Adrenal gland (tissue), 19 donors: ENCODE data around the gene MAP3K7. TPM values are rescaled to one million over a fixed set of nuclear protein-coding genes. Genes with fewer than 3 reads are reported as not detected.

ENCODE experiments used
- DNase-seq, 7 donors: peaks; one replicate each; pipeline ENCODE4 v3.0.0-alpha.2; 2019 to 2020
- H3K27ac ChIP-seq, 5 donors: fragments of 200-600 bp; sonication (generic) in 4 of 5; 1 replicate in 3 of 5; 2 replicates in 2 of 5; pipeline versions ENCODE4 v1.5.1 to v1.8.0; 2016 to 2020; ENCODE audit warnings: mild to moderate bottlenecking in 1 of 5
- H3K27me3 ChIP-seq: fragments of 200-600 bp; 2 replicates; pipeline ENCODE4 v1.8.0; 2021
- H3K36me3 ChIP-seq, 2 donors: fragments of 200-600 bp; replicated peaks in 1 of 2; 1 replicate in 1 of 2; 2 replicates in 1 of 2; pipeline versions ENCODE4 v1.5.1 to v1.8.0; 2018 to 2022
- H3K4me1 ChIP-seq, 2 donors: fragments of 200-600 bp; replicated peaks in 1 of 2; 1 replicate in 1 of 2; 2 replicates in 1 of 2; pipeline versions ENCODE4 v1.5.1 to v1.8.0; 2018 to 2021
- H3K4me3 ChIP-seq, 4 donors: fragments of 200-600 bp; sonication (generic) in 3 of 4; one replicate each; pipeline ENCODE4 v1.5.1; 2016 to 2018
- H3K9me3 ChIP-seq, 3 donors: fragments of 200-600 bp; sonication (generic) in 1 of 3; replicated peaks in 1 of 3; 1 replicate in 2 of 3; 2 replicates in 1 of 3; pipeline versions ENCODE4 v1.5.1 to v1.8.0; 2016 to 2021
- CTCF ChIP-seq, 6 experiments: fragments of 450-650 bp in 4 of 6; fragments of 200-600 bp in 2 of 6; sonication (generic) in 1 of 6; IDR thresholded peaks; 1 replicate in 5 of 6; 2 replicates in 1 of 6; pipeline versions ENCODE4 v1.5.1 to v1.8.0; 2016 to 2021; ENCODE audit warnings: antibody characterized with exemption in 6 of 6, mild to moderate bottlenecking in 2 of 6, moderate library complexity in 1 of 6
- POLR2A ChIP-seq, 2 donors: fragments of 450-650 bp; IDR thresholded peaks; one replicate each; pipeline ENCODE4 v1.6.1; 2017; ENCODE audit warnings: antibody characterized with exemption in 2 of 2, mild to moderate bottlenecking in 2 of 2, moderate library complexity in 1 of 2
- WGBS, 4 donors: extraction: QIAGEN DNeasy Blood & Tissue Kit in 2 of 4; methylation state at CpG; one replicate each; pipeline versions ENCODE4 v1.1.5 to v1.1.7; 2013 to 2017; 5-methylcytosine and 5-hydroxymethylcytosine counted together
- intact Hi-C, 2 donors: fragments of 100-400 bp; cut with DNase I; formaldehyde crosslinking; loops; one replicate each; pipeline versions ENCODE4 v1.14.1 to v1.15.0; 2022 to 2023
- long read RNA-seq, 10 donors: library from polyadenylated mRNA in 3 of 10; unstranded in 2 of 10; stranded (forward) in 1 of 10; transcript quantifications; one replicate each; pipeline ENCODE4 v2.0.0 and lab custom pipeline, GENCODE V29; 2021 to 2026
- polyA plus RNA-seq, 3 donors: library from polyadenylated mRNA; stranded (reverse); fragments of 200-250 nt in 2 of 3; fragments of 350-450 nt in 1 of 3; fragmentation: Illumina TruSeq in 1 of 3; extraction: RNeasy Lipid Tissue Mini Kit (QIAGEN cat#74804) in 1 of 3; gene quantifications; one replicate each; pipeline ENCODE4 v1.2.3, GENCODE V29; 2013 to 2014
- total RNA-seq, 9 donors: library from RNA; depleted of rRNA in 4 of 9; stranded (reverse); fragments of >200 nt in 4 of 9; fragments of 120-200 nt in 1 of 9; fragmentation: NEBNext Ultra II Directional in 1 of 9; extraction: Animal tissue kit (Norgen Biotek cat#: 25700) in 1 of 9; gene quantifications; one replicate each; pipeline versions ENCODE4 v1.1.0 to v1.2.4, GENCODE V29; 2013 to 2023
- donor health status: healthy with polysubstance abuse.
- donor health status: Bipolar disorder and iron deficiency.
- donor health status: DM: yes; HTN: yes; CAD: no.
- donor health status: DM: no; HTN: no; CAD: no.
- donor health status: DM: no; HTN: no; CAD: no.
- donor health status: DM: yes; HTN: yes; CAD: no.

Gene MAP3K7
- total RNA-seq, result 10 to 100 TPM; 14.4 to 35.1 (median 21.3) TPM
- 10 to 100 TPM; 15.7 to 29.9 (median 20.7) TPM for polyA plus RNA-seq
- long read RNA-seq, donor 1, full-length matches to known transcripts, result 15 of 15 reads
- long read RNA-seq, donor 1, partial matches to known transcripts, result 0 of 15 reads
- long read RNA-seq, donor 1, other reads (novel, unspliced or antisense), result 0 of 15 reads
- long read RNA-seq, donor 2, full-length matches to known transcripts, result 3 of 3 reads
- long read RNA-seq, donor 2, partial matches to known transcripts, result 0 of 3 reads
- long read RNA-seq, donor 2, other reads (novel, unspliced or antisense), result 0 of 3 reads
- long read RNA-seq, donor 3, full-length matches to known transcripts, result 6 of 6 reads
- long read RNA-seq, donor 3, partial matches to known transcripts, result 0 of 6 reads
- long read RNA-seq, donor 3, other reads (novel, unspliced or antisense), result 0 of 6 reads
- long read RNA-seq, donor 4, full-length matches to known transcripts, result 18 of 18 reads
- long read RNA-seq, donor 4, partial matches to known transcripts, result 0 of 18 reads
- long read RNA-seq, donor 4, other reads (novel, unspliced or antisense), result 0 of 18 reads
- long read RNA-seq, donor 5, full-length matches to known transcripts, result 49 of 68 reads
- long read RNA-seq, donor 5, partial matches to known transcripts, result 1 of 68 reads
- long read RNA-seq, donor 5, other reads (novel, unspliced or antisense), result 18 of 68 reads
- long read RNA-seq, donor 6, full-length matches to known transcripts, result 6 of 10 reads
- long read RNA-seq, donor 6, partial matches to known transcripts, result 1 of 10 reads
- long read RNA-seq, donor 6, other reads (novel, unspliced or antisense), result 3 of 10 reads
- long read RNA-seq, donor 7, full-length matches to known transcripts, result 5 of 5 reads
- long read RNA-seq, donor 7, partial matches to known transcripts, result 0 of 5 reads
- long read RNA-seq, donor 7, other reads (novel, unspliced or antisense), result 0 of 5 reads
- long read RNA-seq, donor 8, full-length matches to known transcripts, result 10 of 10 reads
- long read RNA-seq, donor 8, partial matches to known transcripts, result 0 of 10 reads
- long read RNA-seq, donor 8, other reads (novel, unspliced or antisense), result 0 of 10 reads
- long read RNA-seq, donor 9, full-length matches to known transcripts, result 10 of 10 reads
- long read RNA-seq, donor 9, partial matches to known transcripts, result 0 of 10 reads
- long read RNA-seq, donor 9, other reads (novel, unspliced or antisense), result 0 of 10 reads
- long read RNA-seq, donor 10, full-length matches to known transcripts, result 8 of 8 reads
- long read RNA-seq, donor 10, partial matches to known transcripts, result 0 of 8 reads
- long read RNA-seq, donor 10, other reads (novel, unspliced or antisense), result 0 of 8 reads

DNA sequence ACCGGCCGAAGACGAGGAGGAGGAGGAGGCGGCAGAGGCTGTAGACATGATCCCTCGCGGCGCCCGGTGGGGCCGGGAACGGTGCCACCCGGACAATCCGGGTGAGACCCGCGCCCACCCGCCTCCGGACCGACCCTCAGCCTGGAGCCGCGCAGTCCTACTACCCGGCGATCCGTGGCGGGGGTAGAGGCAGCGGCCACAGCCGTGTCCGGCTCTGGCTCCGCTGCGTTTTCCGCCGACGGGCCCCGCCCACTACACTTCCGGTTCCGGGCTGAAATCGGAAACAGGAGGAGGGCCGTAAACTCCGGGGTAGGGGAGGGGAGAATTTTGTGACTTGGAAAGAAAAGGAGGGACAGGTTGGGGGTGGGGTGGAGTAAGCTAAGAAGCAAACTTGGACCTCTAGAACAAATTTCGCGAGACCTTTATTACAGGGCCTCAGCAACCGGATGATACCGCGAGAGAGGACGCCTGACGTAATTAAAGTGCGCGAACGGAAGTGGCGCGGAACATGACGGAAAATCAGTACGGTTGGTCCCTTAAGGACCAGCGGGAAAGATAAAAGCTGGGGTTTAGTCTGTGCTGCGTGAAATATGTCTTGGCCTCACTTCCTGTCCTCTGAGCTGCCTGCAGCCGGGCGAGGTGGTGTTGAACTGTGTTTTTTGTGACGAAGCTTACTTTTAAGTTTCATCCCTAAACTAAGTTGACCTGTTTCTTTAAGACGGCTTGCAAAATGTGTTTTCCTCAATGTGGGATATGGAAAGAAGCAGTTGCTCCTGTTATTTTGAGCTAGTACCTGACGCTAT lies at the start of gene MAP3K7:
TSS of gene MAP3K7 (minus strand) at position 237 of the 803 bp plus-strand sequence. CDS start at position 48, 189 bp downstream.
- WGBS, 4 donors, result 0 to 1% (median 0%) methylated on average over 50 to 58 of the region's 58 CpGs

GRCh38 chr6:90631046-90631445 lies 44.2 kb upstream of the MAP3K7 start:
- Histone ChIP-seq H3K9me3 (no peaks in the 10 kb centered on the region), H3K4me1 (no peaks in the 10 kb centered on the region), H3K27ac (no peak overlapping the region), H3K4me3 (no peak overlapping the region), H3K27me3 (no peaks in the 10 kb centered on the region), H3K36me3 (no peaks in the 10 kb centered on the region)
- DNase-seq, result no peak
- TF ChIP-seq CTCF (IDR thresholded peaks at IDR 0.05) (no peak), POLR2A (IDR thresholded peaks at IDR 0.05) (no peak)
- WGBS, 4 donors, result 3 to 10% (median 9%) methylated on average over 1 of the region's 1 CpG
- intact Hi-C loops, result no loop called here

More for the DNA sequence above, at the start of gene MAP3K7:
- intact Hi-C loops, result no loop called here
- Histone ChIP-seq H3K4me1 (peaks cover 14 to 31% of the 10 kb centered on the region in 2 donors), H3K27ac (peak within 1 kb of the TSS; percentile 40 to 98 (median 91)), H3K36me3 (no peaks in the 10 kb centered on the region), H3K9me3 (no peaks in the 10 kb centered on the region), H3K27me3 (no peaks in the 10 kb centered on the region), H3K4me3 (peak within 1 kb of the TSS; percentile 85 to 99 (median 96))
- peak; percentile 90 to 99 (median 92) for DNase-seq
- TF ChIP-seq CTCF (IDR thresholded peaks at IDR 0.05), result no peak
- peak; percentile 58 to 68 for TF ChIP-seq POLR2A (IDR thresholded peaks at IDR 0.05)

GRCh38 chr6:90621581-90621980 lies 34.7 kb upstream of the MAP3K7 start:
- no peak for TF ChIP-seq CTCF (IDR thresholded peaks at IDR 0.05)
- no peak for TF ChIP-seq POLR2A (IDR thresholded peaks at IDR 0.05)
- no peak for DNase-seq
- H3K36me3 ChIP-seq, result no peaks in the 10 kb centered on the region
- H3K27me3 ChIP-seq, result no peaks in the 10 kb centered on the region
- H3K9me3 ChIP-seq, result no peaks in the 10 kb centered on the region
- WGBS, 4 donors, result 64 to 87% (median 72%) methylated on average over 2 of the region's 2 CpGs
- H3K27ac ChIP-seq, result no peak overlapping the region
- no peak overlapping the region for H3K4me3 ChIP-seq
- intact Hi-C loops, result no loop called here
- no peaks in the 10 kb centered on the region for H3K4me1 ChIP-seq
